Loucy (cell line): ENCODE measurements around the gene JPH3.

Experiments
- H2AFZ ChIP-seq: fragments of 200-600 bp; sonication (generic); 2 replicates; pipeline ENCODE4 v1.6.0; 2016; ENCODE audit warnings: antibody characterized with exemption, mild to moderate bottlenecking, low read length, moderate library complexity
- H3F3A ChIP-seq: fragments of 200-600 bp; 2 replicates; pipeline ENCODE4 v1.6.0; 2016; ENCODE audit warnings: antibody characterized with exemption, low read depth, mild to moderate bottlenecking
- H3K27me3 ChIP-seq: fragments of 200-600 bp; sonication (generic); 2 replicates; pipeline ENCODE4 v1.6.1; 2014; ENCODE audit warnings: low read length, mild to moderate bottlenecking; ENCODE audit not compliant: insufficient read depth, poor library complexity, severe bottlenecking
- H3K36me3 ChIP-seq: fragments of 200-600 bp; sonication (generic); 2 replicates; pipeline ENCODE4 v1.6.1; 2016; ENCODE audit warnings: low read length; ENCODE audit not compliant: insufficient read depth
- H3K4me1 ChIP-seq: fragments of 200-600 bp; sonication (generic); 2 replicates; pipeline ENCODE4 v1.5.1; 2014; ENCODE audit warnings: low read length, mild to moderate bottlenecking; ENCODE audit not compliant: insufficient read depth, poor library complexity, severe bottlenecking
- H3K4me2 ChIP-seq: fragments of 200-600 bp; sonication (generic); 2 replicates; pipeline ENCODE4 v1.6.0; 2014; ENCODE audit warnings: antibody characterized with exemption, low read length, low read depth, mild to moderate bottlenecking; ENCODE audit not compliant: poor library complexity, severe bottlenecking
- H3K4me3 ChIP-seq: fragments of 200-600 bp; sonication (generic); 2 replicates; pipeline ENCODE4 v1.5.1; 2014; ENCODE audit warnings: low read length, mild to moderate bottlenecking, mixed read lengths; ENCODE audit not compliant: poor library complexity, severe bottlenecking
- H3K79me2 ChIP-seq: fragments of 200-600 bp; sonication (generic); 2 replicates; pipeline ENCODE4 v1.6.1; 2014; ENCODE audit warnings: low read length; ENCODE audit not compliant: insufficient read depth
- H3K9ac ChIP-seq: fragments of 200-600 bp; sonication (generic); 2 replicates; pipeline ENCODE4 v1.6.0; 2014; ENCODE audit warnings: mild to moderate bottlenecking, low read depth, low read length, moderate library complexity; ENCODE audit not compliant: poor library complexity, severe bottlenecking
- H3K9me2 ChIP-seq: fragments of 200-600 bp; sonication (generic); replicated peaks from 2 replicates; pipeline ENCODE4 v1.6.1; 2016; ENCODE audit warnings: low read depth, low read length, mixed read lengths
- H3K9me3 ChIP-seq: fragments of 200-600 bp; sonication (generic); 2 replicates; pipeline ENCODE4 v1.6.1; 2014; ENCODE audit warnings: mild to moderate bottlenecking, antibody characterized with exemption, low read length, low read depth; ENCODE audit not compliant: insufficient read depth
- H4K20me1 ChIP-seq: fragments of 200-600 bp; sonication (generic); 2 replicates; pipeline ENCODE4 v1.6.0; 2014; ENCODE audit warnings: antibody characterized with exemption, low read length, mild to moderate bottlenecking; ENCODE audit not compliant: insufficient read depth, poor library complexity, severe bottlenecking
- EZH2phosphoT487 ChIP-seq: fragments of 200-600 bp; IDR thresholded peaks from 2 replicates; pipeline ENCODE4 v1.6.1; 2018; ENCODE audit warnings: antibody characterized with exemption, mild to moderate bottlenecking, moderate library complexity, borderline replicate concordance
- TF ChIP-seq, protein P1 (sequence below): fragments of 200-600 bp; sonication (generic); conservative IDR thresholded peaks from 2 replicates; pipeline ENCODE4 v1.5.1; 2014; ENCODE audit warnings: mild to moderate bottlenecking, antibody characterized with exemption, low read length

The JPH3 gene

GRCh38 chr16:87586201-87586782, 16.0 kb upstream of the JPH3 start:
- Histone ChIP-seq H3F3A (no peaks in the 10 kb centered on the region), H3K36me3 (no peaks in the 10 kb centered on the region), H3K9ac (no peak overlapping the region), H3K4me2 (no peak overlapping the region), H3K9me2 (no peaks in the 10 kb centered on the region), H3K27me3 (no peaks in the 10 kb centered on the region), H2AFZ (no peak overlapping the region), H3K4me1 (no peaks in the 10 kb centered on the region), H4K20me1 (no peaks in the 10 kb centered on the region), H3K79me2 (no peaks in the 10 kb centered on the region), H3K9me3 (no peaks in the 10 kb centered on the region), H3K4me3 (no peak overlapping the region)
- TF ChIP-seq, protein P1, sequence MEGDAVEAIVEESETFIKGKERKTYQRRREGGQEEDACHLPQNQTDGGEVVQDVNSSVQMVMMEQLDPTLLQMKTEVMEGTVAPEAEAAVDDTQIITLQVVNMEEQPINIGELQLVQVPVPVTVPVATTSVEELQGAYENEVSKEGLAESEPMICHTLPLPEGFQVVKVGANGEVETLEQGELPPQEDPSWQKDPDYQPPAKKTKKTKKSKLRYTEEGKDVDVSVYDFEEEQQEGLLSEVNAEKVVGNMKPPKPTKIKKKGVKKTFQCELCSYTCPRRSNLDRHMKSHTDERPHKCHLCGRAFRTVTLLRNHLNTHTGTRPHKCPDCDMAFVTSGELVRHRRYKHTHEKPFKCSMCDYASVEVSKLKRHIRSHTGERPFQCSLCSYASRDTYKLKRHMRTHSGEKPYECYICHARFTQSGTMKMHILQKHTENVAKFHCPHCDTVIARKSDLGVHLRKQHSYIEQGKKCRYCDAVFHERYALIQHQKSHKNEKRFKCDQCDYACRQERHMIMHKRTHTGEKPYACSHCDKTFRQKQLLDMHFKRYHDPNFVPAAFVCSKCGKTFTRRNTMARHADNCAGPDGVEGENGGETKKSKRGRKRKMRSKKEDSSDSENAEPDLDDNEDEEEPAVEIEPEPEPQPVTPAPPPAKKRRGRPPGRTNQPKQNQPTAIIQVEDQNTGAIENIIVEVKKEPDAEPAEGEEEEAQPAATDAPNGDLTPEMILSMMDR, result no peak
- TF ChIP-seq EZH2phosphoT487, result no peak

- H3K4me3 ChIP-seq, result no peak overlapping the region
- no peaks in the 10 kb centered on the region for H3K36me3 ChIP-seq
- TF ChIP-seq, protein P1, result no peak
- no peak for TF ChIP-seq EZH2phosphoT487
- H3F3A ChIP-seq, result no peaks in the 10 kb centered on the region
- no peak overlapping the region for H3K4me2 ChIP-seq
- H2AFZ ChIP-seq, result no peak overlapping the region
- no peaks in the 10 kb centered on the region for H3K4me1 ChIP-seq
- H3K79me2 ChIP-seq, result no peaks in the 10 kb centered on the region
- no peaks in the 10 kb centered on the region for H3K9me2 ChIP-seq
- H3K9ac ChIP-seq, result no peak overlapping the region
- no peaks in the 10 kb centered on the region for H3K27me3 ChIP-seq
- H4K20me1 ChIP-seq, result no peaks in the 10 kb centered on the region
- H3K9me3 ChIP-seq, result no peaks in the 10 kb centered on the region
Observed at GRCh38 chr16:87587636-87588035, 14.7 kb upstream of the JPH3 start.

GRCh38 chr16:87592018-87592712, 10.1 kb upstream of the JPH3 start:
- no peak overlapping the region for H3K4me2 ChIP-seq
- H3K36me3 ChIP-seq, result no peaks in the 10 kb centered on the region
- H3K27me3 ChIP-seq, result no peaks in the 10 kb centered on the region
- H3K9me3 ChIP-seq, result no peaks in the 10 kb centered on the region
- no peak for TF ChIP-seq EZH2phosphoT487
- TF ChIP-seq, protein P1, result no peak
- no peak overlapping the region for H2AFZ ChIP-seq
- H4K20me1 ChIP-seq, result no peaks in the 10 kb centered on the region
- no peaks in the 10 kb centered on the region for H3K9me2 ChIP-seq
- H3F3A ChIP-seq, result no peaks in the 10 kb centered on the region
- H3K79me2 ChIP-seq, result no peaks in the 10 kb centered on the region
- no peak overlapping the region for H3K9ac ChIP-seq
- no peak overlapping the region for H3K4me3 ChIP-seq
- no peaks in the 10 kb centered on the region for H3K4me1 ChIP-seq
